EL (cell line): ENCODE results near the gene MYH11.
"Not testable (repeated sequence)": the region's sequence is repeated elsewhere in the genome, so short reads cannot be mapped to it uniquely, and the experiment has no call there.

Experiments
- DNase-seq: peaks from one replicate; pipeline ENCODE4 v3.0.0-alpha.2; 2016

MYH11 gene

GRCh38 chr16:15807603-15808009, 49.2 kb downstream of the MYH11 start:
- DNase-seq, result no peak

GRCh38 chr16:15803618-15804017, 53.2 kb downstream of the MYH11 start:
- no peak for DNase-seq

GRCh38 chr16:15799851-15800495, 56.9 kb downstream of the MYH11 start:
- DNase-seq, result no peak

- no peak for DNase-seq
These were observed 58.2 kb downstream of the MYH11 start for GRCh38 chr16:15798671-15799070.

DNA sequence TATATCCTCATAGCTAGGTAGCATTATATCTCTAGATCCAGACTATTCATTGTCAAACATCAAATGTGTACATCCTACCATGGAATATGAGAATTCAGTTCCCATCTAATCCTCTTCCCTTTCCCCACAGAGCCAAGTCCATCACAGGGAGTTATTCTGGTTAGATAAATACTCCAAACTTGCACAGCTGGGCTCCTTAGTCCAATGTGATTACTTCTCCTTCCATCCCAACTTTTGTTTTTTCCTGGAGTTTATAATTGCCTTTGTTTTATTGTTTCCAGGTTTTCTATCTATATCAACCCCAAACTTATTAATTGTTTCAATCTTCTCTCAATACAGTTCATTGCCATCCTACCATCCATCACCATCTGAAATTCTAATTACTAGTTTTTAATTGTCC, 59.9 kb downstream of the MYH11 start:
- DNase-seq, result no peak

DNA sequence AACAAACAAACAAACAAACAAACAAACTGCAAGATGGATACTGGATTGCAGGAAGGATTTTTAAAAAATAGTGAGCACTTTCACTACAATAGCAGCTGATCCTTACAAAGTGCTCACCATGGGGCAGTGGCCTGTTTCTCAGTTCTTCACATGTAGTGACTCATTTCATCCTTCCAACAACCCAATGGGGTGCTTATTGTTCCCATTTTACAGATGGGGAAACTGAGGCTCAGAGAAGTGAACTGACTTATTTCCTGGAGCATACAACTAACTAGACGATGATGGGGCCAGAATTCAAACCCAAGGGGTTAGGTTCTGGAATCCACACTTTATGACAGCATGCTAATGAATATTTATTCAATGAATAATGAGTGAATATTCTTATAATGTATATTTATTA, 61.2 kb downstream of the MYH11 start:
- DNase-seq, result no peak

- DNase-seq, result no peak
These were observed 64.3 kb downstream of the MYH11 start for GRCh38 chr16:15792563-15792971.

DNA sequence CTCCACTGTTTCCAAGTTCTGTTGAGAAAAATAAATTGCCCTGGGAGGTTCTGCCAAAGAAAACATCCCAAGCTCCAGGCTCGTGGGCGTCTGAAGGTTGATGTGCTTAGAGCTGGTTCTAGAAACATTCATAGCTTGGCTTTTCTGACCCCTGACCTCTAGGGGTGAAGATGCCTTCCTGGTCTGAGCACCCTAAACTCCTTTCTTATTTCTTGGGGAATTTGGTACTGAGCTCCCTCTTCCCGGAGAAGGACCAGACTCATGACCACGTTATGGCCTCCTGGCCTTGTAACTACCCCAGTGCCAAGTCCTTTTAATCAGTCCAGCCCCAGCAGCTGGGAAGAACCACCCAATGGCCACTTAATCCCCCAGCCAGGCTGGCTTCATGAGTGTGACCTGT, 66.4 kb downstream of the MYH11 start:
- no peak for DNase-seq

DNA sequence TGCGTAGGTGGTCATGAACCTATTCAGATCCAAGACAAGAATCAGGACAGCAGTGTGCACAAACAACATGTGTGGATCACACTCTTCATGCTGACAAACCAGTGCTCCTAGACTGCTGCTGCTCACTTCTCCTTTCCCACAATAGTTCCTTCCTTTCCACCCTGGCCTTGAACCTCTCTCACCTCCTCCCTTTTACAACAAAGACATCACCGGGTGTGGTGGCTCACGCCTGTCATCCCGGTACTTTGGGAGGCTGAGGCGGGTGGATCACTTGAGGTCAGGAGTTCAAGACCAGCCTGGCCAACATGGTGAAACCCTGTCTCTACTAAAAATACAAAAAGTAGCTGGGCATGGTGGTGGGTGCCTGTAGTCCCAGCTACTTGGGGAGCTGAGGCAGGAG, 67.0 kb downstream of the MYH11 start:
- DNase-seq, result not testable (repeated sequence)

DNA sequence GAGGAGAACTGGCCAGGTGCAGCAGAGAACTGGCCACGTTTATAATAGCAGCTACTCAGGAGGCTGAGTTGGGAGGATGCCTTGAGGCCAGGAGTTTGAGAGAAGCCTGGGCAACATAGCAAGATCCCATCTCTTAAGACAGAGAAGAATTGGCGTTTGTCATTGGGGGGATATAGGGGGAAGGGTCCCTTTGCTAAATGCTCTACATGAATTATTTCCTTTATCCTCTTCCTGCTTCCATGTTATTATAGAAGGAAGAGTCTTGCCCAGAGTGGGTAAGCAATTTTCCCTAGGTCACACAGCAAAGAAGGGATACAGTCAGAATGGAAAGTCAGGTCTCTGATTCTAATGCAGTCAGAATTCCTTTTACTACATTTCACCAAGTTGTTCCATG, 68.0 kb downstream of the MYH11 start:
- no peak for DNase-seq

- DNase-seq, result no peak
These were observed 70.3 kb downstream of the MYH11 start for GRCh38 chr16:15786501-15786900.

- DNase-seq, result no peak
These were observed 71.3 kb downstream of the MYH11 start for GRCh38 chr16:15785386-15786059.

DNA sequence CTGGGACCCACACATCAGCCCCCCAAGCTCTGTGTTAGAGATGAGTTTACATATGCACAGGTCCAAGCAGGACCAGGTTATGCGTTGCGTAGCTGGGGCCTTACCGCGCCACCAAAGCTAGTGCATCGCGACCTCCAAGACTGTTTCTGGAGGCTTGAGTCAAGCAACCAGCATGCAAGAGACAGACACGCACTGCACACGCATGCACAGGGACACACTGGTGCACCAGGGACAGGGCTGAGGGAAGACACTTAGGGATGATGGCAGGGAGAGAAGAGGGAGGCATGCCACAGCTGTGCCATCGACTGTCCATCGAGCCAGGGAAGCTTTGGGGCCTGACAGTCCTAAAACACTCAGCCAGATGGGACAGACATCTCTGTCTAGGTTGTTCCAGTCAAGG, 72.8 kb downstream of the MYH11 start:
- DNase-seq, result no peak

DNA sequence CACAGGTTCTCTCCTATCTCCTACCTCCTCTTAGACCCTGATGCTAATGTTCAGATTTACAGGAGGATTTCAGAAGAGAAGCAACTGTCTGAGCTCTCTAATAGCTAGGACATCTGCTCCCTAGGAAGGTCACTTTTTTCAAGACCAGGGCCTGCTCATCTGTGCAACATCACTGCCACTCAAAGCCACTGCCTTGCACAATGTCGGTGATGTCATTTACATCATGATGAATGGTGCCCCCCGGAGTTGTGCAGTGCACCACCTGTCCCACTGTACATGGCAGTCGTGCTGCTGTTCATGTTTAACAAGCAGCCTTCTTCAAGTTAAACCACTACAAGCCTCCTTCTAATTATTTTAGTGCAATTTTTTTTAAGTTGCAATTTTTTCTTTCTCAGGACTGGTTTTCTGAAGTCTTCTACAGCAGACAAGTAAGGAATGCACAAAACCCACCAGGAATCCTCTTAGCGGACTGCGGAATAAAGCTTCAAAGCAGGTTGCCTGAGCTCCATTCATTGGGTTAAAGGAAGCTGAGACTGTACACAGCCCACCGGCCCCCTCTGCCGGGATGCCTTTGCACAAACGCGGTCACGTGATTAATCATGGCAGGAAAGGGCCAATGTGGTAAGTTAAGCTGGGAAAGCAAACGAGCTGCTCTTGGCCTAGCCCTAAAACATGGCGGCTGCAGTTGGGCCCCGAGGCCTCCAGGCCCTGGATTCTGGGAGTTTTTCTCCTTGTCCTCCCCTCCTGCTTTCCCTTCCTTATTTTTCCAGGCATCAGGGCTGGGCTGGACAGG, 74.1 kb downstream of the MYH11 start:
- DNase-seq, result no peak

- DNase-seq, result no peak
These were observed 75.2 kb downstream of the MYH11 start for GRCh38 chr16:15781650-15782049.

DNA sequence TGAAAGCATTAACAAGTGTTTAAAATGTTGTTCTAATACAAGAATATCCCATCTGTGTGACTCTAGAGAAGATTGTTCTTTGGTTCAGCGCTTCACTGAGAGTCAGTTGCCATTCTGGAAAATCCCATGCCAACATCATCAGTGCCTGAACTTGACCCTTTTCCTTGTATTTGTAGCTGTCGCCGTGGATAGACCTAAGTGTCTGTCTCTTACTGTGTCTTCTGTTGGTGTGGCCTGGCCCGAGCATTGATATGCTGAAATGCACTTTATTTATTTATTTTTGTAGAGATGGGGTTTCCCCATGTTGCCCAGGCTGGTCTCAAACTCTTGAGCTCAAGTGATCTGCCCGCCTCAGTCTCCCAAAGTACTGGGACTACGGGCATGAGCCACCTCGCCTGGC, 76.0 kb downstream of the MYH11 start:
- no peak for DNase-seq

DNA sequence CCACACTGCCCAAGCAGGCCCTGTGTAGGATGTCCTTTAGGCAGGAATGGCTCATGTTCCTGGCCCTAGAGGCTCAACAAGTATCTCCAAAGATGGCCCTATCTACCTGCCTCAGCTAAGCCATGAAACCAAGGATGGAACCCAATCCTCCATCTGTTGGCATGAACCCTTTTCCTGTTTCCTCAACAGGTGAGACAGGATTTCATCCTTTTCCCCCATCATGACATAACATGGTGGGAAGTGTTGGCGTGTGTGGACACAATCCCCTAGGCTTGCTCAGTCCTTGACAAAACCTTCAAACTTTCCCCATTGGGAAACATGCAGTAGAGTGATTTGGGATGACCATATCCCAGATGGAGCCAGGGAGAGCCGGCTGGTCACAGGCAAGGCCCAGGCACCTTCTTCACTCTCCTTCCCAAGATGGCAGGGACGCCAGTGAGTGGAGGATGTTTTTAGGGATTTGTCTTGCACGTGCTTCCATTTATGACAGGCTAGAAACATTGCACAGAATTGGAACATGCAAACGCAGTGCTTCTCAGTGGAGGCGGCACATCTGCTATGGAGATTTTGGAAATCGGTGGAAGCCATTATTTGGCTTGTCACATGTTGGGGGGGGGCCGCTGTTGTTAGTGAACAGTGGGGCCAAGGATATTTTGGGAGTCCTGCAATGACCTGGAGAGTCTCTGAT, 77.0 kb downstream of the MYH11 start:
- DNase-seq, result no peak

- no peak for DNase-seq
These were observed 77.7 kb downstream of the MYH11 start for GRCh38 chr16:15778999-15779614.

GRCh38 chr16:15778204-15778743, 78.6 kb downstream of the MYH11 start:
- no peak for DNase-seq

- DNase-seq, result peak; percentile 40
These were observed 79.2 kb downstream of the MYH11 start for GRCh38 chr16:15777533-15778203.

DNA sequence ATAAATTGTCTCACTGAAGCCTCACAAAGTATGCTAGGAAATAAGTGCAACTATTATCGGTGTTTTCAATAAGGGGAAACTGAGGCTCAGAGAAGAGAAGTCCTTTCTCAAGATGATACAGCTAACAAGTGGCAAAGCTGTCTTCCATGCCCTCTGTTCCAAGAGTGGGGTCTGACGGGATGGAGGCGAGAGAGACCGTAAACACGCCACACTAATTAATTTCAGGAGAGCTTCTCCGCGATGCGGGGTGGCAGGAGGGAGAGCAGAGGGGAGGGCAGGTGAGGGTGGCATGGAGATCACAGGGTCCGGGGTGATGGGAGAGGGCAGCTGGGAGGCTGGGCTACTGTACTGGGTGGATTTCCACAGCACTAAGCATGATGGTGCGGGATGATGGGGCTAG, 80.3 kb downstream of the MYH11 start:
- DNase-seq, result no peak

DNA sequence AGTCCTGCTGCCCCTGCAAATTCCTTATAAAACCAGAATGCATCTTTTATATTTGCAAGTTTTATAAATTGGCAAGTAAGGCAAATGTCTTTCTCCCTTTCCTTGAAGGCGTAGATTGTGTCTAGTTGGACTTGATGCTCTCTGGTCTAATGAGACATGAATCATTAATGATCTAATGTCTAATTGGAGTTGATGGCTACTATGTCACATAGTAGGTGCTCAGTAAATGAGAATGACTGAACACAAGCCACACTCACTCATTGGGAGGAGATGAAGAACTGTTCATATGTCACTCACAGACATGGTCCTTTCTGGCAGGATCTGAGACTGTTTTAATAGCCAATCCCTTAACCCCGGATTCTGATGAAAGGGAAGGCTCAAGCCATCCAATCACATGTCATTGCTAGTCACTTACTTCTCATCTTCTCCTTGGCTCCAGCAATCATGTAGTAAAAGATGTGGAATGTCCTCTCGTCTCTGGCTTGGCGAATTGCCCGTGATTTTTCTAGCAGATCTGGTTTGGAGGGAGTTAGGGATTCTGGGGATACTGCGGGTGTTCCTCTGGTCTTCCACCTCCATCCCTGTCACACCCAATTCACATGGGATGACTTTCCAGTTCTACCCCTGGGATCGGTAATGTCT, 81.0 kb downstream of the MYH11 start:
- peak; percentile 29 for DNase-seq
